ENCODE results near the gene ADAM12. TPM values are rescaled to one million over a fixed set of nuclear protein-coding genes. Genes with fewer than 3 reads are reported as not detected.

The ADAM12 gene
- total and polyA plus RNA-seq, 2 donors (not counting 3 experiments of a cell fraction or from before 2014, with no cell fraction given) = 0.22 to 0.33 TPM

GRCh38 chr10:125984865-125985495, 403.3 kb downstream of the ADAM12 start:
- no peak overlapping the region for H3K27ac ChIP-seq (ENCODE audit: insufficient read depth, low read depth, low read length)
- no peaks in the 10 kb centered on the region for H4K20me1 ChIP-seq (replicated peaks; ENCODE audit: control insufficient read depth, extremely low read depth, insufficient read depth, low read length)
- H3K9ac ChIP-seq (replicated peaks; ENCODE audit: extremely low read depth, insufficient read depth, low read length) = no peak overlapping the region
- FAIRE-seq = no peak
- no peaks in the 10 kb centered on the region for H3K9me3 ChIP-seq (replicated peaks; ENCODE audit: control insufficient read depth, insufficient read depth, low read length)
- H2AFZ ChIP-seq (ENCODE audit: low read depth, low read length) = no peak overlapping the region
- H3K79me2 ChIP-seq (ENCODE audit: control insufficient read depth, insufficient read depth, low read length) = no peaks in the 10 kb centered on the region
- no peak overlapping the region for H3K4me3 ChIP-seq (replicated peaks in 1 of 3; ENCODE audit: insufficient read depth in 1 of 3, low read depth in 1 of 3, low read length in 3 of 3)
- no peaks in the 10 kb centered on the region for H3K9me1 ChIP-seq (replicated peaks; ENCODE audit: control insufficient read depth, extremely low read depth, insufficient read depth, low read length)
- no peak for DNase-seq (ENCODE audit: low read depth, low spot score)
- no peaks in the 10 kb centered on the region for H3K36me3 ChIP-seq (ENCODE audit: control insufficient read depth in 2 of 2, extremely low read depth in 1 of 2, insufficient read depth in 2 of 2, low read length in 2 of 2)
- no peaks in the 10 kb centered on the region for H3K4me1 ChIP-seq (ENCODE audit: control insufficient read depth, extremely low read depth, insufficient read depth, low read length)
- dilution Hi-C loops (cut with MboI; ENCODE audit: extremely low pct_ligation_motif_present, low sequenced_read_pairs) = no loop called here
- intact Hi-C loops (cut with micrococcal nuclease) = loop anchor here (5.0 kb wide), 1 partner anchor 317 kb away; no protein-coding TSS in a partner anchor
- H3K4me2 ChIP-seq (ENCODE audit: insufficient read depth, low read length) = no peak overlapping the region
- no TSS peak for BruUV-seq (replicated peaks)
- ChIA-PET POLR2A (no interaction called here), CTCF (interaction anchor here (1.4 to 6.6 kb wide), 3 partner anchors 65 to 764 kb away, joined by 6 to 88 read pairs (median 30); no protein-coding TSS in a partner anchor)
- no peaks in the 10 kb centered on the region for H3K27me3 ChIP-seq (ENCODE audit: control insufficient read depth in 2 of 2, insufficient read depth in 2 of 2, low read length in 2 of 2)
- TF ChIP-seq POLR2AphosphoS5 (IDR thresholded peaks at IDR 0.05; ENCODE audit: insufficient read depth, low read depth, low read length) = no peak
- no peak for TF ChIP-seq MAX (IDR thresholded peaks at IDR 0.05; ENCODE audit: insufficient read depth, insufficient read length)
- TF ChIP-seq JUN (IDR thresholded peaks at IDR 0.05; ENCODE audit: borderline replicate concordance, insufficient read depth, insufficient read length, low read depth) = no peak
- TF ChIP-seq FOS (IDR thresholded peaks at IDR 0.05; ENCODE audit: borderline replicate concordance, insufficient read depth, low read length) = no peak
- TF ChIP-seq GATA2 (IDR thresholded peaks at IDR 0.05; ENCODE audit: insufficient read depth, insufficient read length, low read depth, low read length) = no peak
- no peak for TF ChIP-seq MYC (IDR thresholded peaks at IDR 0.05; ENCODE audit: low read depth, low read length)
- no peak for TF ChIP-seq EZH2 (IDR thresholded peaks at IDR 0.05; ENCODE audit: borderline replicate concordance, low read depth, low read length, severe bottlenecking)
- no peak for TF ChIP-seq CTCF (IDR thresholded peaks at IDR 0.05; ENCODE audit: extremely low read depth in 1 of 2, insufficient read depth in 1 of 2, low read depth in 1 of 2, low read length in 2 of 2)
- TF ChIP-seq POLR2A (IDR thresholded peaks at IDR 0.05; ENCODE audit: low read depth, low read length) = no peak
